HEK293 (cell line): ENCODE measurements around the gene PPOX.

Experiments
- TRIM28 ChIP-seq: IDR thresholded peaks from 2 replicates; pipeline ENCODE4 v1.6.1; 2011; ENCODE audit warnings: low read length, control low read depth, borderline replicate concordance
- YY1 ChIP-seq: fragments of 450-650 bp; formaldehyde crosslinking; IDR thresholded peaks from 2 replicates; pipeline ENCODE4 v1.5.1; 2018; ENCODE audit warnings: missing biosample characterization, missing genetic modification characterization
- ZNF292 ChIP-seq: fragments of 450-650 bp; formaldehyde crosslinking; IDR thresholded peaks from 2 replicates; pipeline ENCODE4 v1.5.1; 2016; ENCODE audit warnings: low read depth, missing biosample characterization, missing genetic modification characterization, borderline replicate concordance
- ZNF510 ChIP-seq: fragments of 450-650 bp; formaldehyde crosslinking; IDR thresholded peaks from 2 replicates; pipeline ENCODE4 v1.5.1; 2018; ENCODE audit warnings: mild to moderate bottlenecking, missing genetic modification characterization, missing biosample characterization; ENCODE audit not compliant: insufficient replicate concordance
- ZNF558 ChIP-seq: fragments of 450-650 bp; formaldehyde crosslinking; IDR thresholded peaks from 2 replicates; pipeline ENCODE4 v1.5.1; 2016; ENCODE audit warnings: missing biosample characterization, missing genetic modification characterization

GRCh38 chr1:161214369-161214768 is 48.1 kb downstream of the PPOX start:
- TF ChIP-seq ZNF558 (tag by site-specific recombination) (no peak), ZNF292 (no peak), TRIM28 (no peak), ZNF510 (tag by site-specific recombination) (no peak), YY1 (no peak)
